ENCODE results near the gene ANGPTL5. TPM values are rescaled to one million over a fixed set of nuclear protein-coding genes. Genes with fewer than 3 reads are reported as not detected.

Gene ANGPTL5
- total RNA-seq, 1 experiment from 2014 or later = not detected

GRCh38 chr11:101889767-101890166 is 26.6 kb downstream of the ANGPTL5 start:
- intact Hi-C loops (cut with micrococcal nuclease; ENCODE audit: unreplicated experiment) = no loop called here
- Histone ChIP-seq H3K4me2 (peak overlapping the region; percentile 14; the same call in 1 of the 2 replicates), H3K27me3 (ENCODE audit: insufficient read depth, low read depth) (no peaks in the 10 kb centered on the region), H4K20me1 (ENCODE audit: insufficient read depth) (no peaks in the 10 kb centered on the region), H2AFZ (no peak overlapping the region), H3K36me3 (ENCODE audit: low read depth) (no peaks in the 10 kb centered on the region), H3K9me3 (ENCODE audit: insufficient read depth, low read depth) (no peaks in the 10 kb centered on the region), H3K4me3 (no peak overlapping the region), H3F3A (ENCODE audit: insufficient read depth, low read depth) (no peaks in the 10 kb centered on the region), H3K4me1 (replicated peaks; ENCODE audit: insufficient read depth) (no peaks in the 10 kb centered on the region), H3K9me2 (ENCODE audit: insufficient read depth) (no peaks in the 10 kb centered on the region), H3K27ac (no peak overlapping the region), H3K79me2 (ENCODE audit: low read depth) (no peaks in the 10 kb centered on the region)
- DNase-seq = no peak
- POLR2A ChIA-PET (ENCODE audit: unreplicated experiment) = no interaction called here
- CTCF ChIA-PET = no interaction called here
- TF ChIP-seq CTCF (conservative IDR thresholded peaks at IDR 0.05) (no peak), EZH2 (IDR thresholded peaks at IDR 0.05; ENCODE audit: low read depth) (no peak)
- BruUV-seq (replicated peaks) = no TSS peak

- DNase-seq = no peak
- no peak overlapping the region for H2AFZ ChIP-seq
- H3K27ac ChIP-seq = no peak overlapping the region
- no TSS peak for BruUV-seq (replicated peaks)
- H3K9me2 ChIP-seq (ENCODE audit: insufficient read depth) = no peaks in the 10 kb centered on the region
- no peaks in the 10 kb centered on the region for H3K79me2 ChIP-seq (ENCODE audit: low read depth)
- CTCF ChIA-PET = no interaction called here
- no peaks in the 10 kb centered on the region for H3F3A ChIP-seq (ENCODE audit: insufficient read depth, low read depth)
- no peak overlapping the region for H3K4me2 ChIP-seq
- TF ChIP-seq CTCF (conservative IDR thresholded peaks at IDR 0.05) = no peak
- TF ChIP-seq EZH2 (IDR thresholded peaks at IDR 0.05; ENCODE audit: low read depth) = no peak
- no peaks in the 10 kb centered on the region for H3K4me1 ChIP-seq (replicated peaks; ENCODE audit: insufficient read depth)
- H3K36me3 ChIP-seq (ENCODE audit: low read depth) = no peaks in the 10 kb centered on the region
- intact Hi-C loops (cut with micrococcal nuclease; ENCODE audit: unreplicated experiment) = no loop called here
- no peaks in the 10 kb centered on the region for H3K9me3 ChIP-seq (ENCODE audit: insufficient read depth, low read depth)
- POLR2A ChIA-PET (ENCODE audit: unreplicated experiment) = no interaction called here
- H3K27me3 ChIP-seq (ENCODE audit: insufficient read depth, low read depth) = no peaks in the 10 kb centered on the region
- H3K4me3 ChIP-seq = no peak overlapping the region
- no peaks in the 10 kb centered on the region for H4K20me1 ChIP-seq (ENCODE audit: insufficient read depth)
These were observed 30.7 kb downstream of the ANGPTL5 start for GRCh38 chr11:101885631-101886030.

GRCh38 chr11:101881586-101881985 is 34.7 kb downstream of the ANGPTL5 start:
- TF ChIP-seq CTCF (conservative IDR thresholded peaks at IDR 0.05) (no peak), EZH2 (IDR thresholded peaks at IDR 0.05; ENCODE audit: low read depth) (no peak)
- CTCF ChIA-PET = no interaction called here
- H3K27ac ChIP-seq = no peak overlapping the region

More at GRCh38 chr11:101881586-101881985, 34.7 kb downstream of the ANGPTL5 start:
- Histone ChIP-seq H3K27me3 (ENCODE audit: insufficient read depth, low read depth) (no peaks in the 10 kb centered on the region), H2AFZ (no peak overlapping the region), H3K4me2 (no peak overlapping the region), H3K9me3 (ENCODE audit: insufficient read depth, low read depth) (no peaks in the 10 kb centered on the region), H3K4me3 (no peak overlapping the region), H3K9me2 (ENCODE audit: insufficient read depth) (no peaks in the 10 kb centered on the region), H3K4me1 (replicated peaks; ENCODE audit: insufficient read depth) (no peaks in the 10 kb centered on the region), H3K36me3 (ENCODE audit: low read depth) (no peaks in the 10 kb centered on the region), H3F3A (ENCODE audit: insufficient read depth, low read depth) (no peaks in the 10 kb centered on the region), H3K79me2 (ENCODE audit: low read depth) (no peaks in the 10 kb centered on the region), H4K20me1 (ENCODE audit: insufficient read depth) (no peaks in the 10 kb centered on the region)
- no TSS peak for BruUV-seq (replicated peaks)
- intact Hi-C loops (cut with micrococcal nuclease; ENCODE audit: unreplicated experiment) = no loop called here
- no peak for DNase-seq
- POLR2A ChIA-PET (ENCODE audit: unreplicated experiment) = no interaction called here
